Activated T-helper 17 cell treated with anti-CD3 and anti-CD28 coated beads, Interleukin-2, amount 50 U/mL, for 72 hours (primary cell): Measurements from ENCODE around the gene TNFSF9. TPM values are rescaled to one million over a fixed set of nuclear protein-coding genes. Genes with fewer than 3 reads are reported as not detected.
A peak's percentile ranks its signal among the peaks of the same experiment; 100 is the strongest.
"Not testable (repeated sequence)": the region's sequence is repeated elsewhere in the genome, so short reads cannot be mapped to it uniquely, and the experiment has no call there.

Source experiments
- ATAC-seq: fragments of 150-1000 bp; cut with Tn5 transposase; replicated peaks from 2 replicates; pipeline ENCODE4 v1.10.0; 2021; ENCODE audit warnings: mild to moderate bottlenecking, moderate library complexity
- H3K27ac Mint-ChIP-seq: one replicate; pipeline ENCODE4 v1.8.0; 2022; ENCODE audit warnings: mixed read lengths
- H3K27me3 Mint-ChIP-seq: one replicate; pipeline ENCODE4 v1.8.0; 2022; ENCODE audit warnings: mixed read lengths
- H3K36me3 Mint-ChIP-seq: one replicate; pipeline ENCODE4 v1.8.0; 2022; ENCODE audit warnings: low read depth, mild to moderate bottlenecking, mixed read lengths
- H3K4me1 Mint-ChIP-seq: one replicate; pipeline ENCODE4 v1.8.0; 2022; ENCODE audit warnings: mixed read lengths
- H3K4me3 Mint-ChIP-seq: one replicate; pipeline ENCODE4 v1.8.0; 2022; ENCODE audit warnings: mild to moderate bottlenecking, mixed read lengths
- H3K9me3 Mint-ChIP-seq: one replicate; pipeline ENCODE4 v1.8.0; 2022; ENCODE audit warnings: mixed read lengths
- total RNA-seq, 2 donors: library from RNA; stranded (reverse); gene quantifications; one replicate each; pipeline ENCODE4 v1.2.3, GENCODE V29; 2022

TNFSF9 gene
- total RNA-seq, 2 donors from 2014 or later, result 2.9 to 6.0 TPM

DNA sequence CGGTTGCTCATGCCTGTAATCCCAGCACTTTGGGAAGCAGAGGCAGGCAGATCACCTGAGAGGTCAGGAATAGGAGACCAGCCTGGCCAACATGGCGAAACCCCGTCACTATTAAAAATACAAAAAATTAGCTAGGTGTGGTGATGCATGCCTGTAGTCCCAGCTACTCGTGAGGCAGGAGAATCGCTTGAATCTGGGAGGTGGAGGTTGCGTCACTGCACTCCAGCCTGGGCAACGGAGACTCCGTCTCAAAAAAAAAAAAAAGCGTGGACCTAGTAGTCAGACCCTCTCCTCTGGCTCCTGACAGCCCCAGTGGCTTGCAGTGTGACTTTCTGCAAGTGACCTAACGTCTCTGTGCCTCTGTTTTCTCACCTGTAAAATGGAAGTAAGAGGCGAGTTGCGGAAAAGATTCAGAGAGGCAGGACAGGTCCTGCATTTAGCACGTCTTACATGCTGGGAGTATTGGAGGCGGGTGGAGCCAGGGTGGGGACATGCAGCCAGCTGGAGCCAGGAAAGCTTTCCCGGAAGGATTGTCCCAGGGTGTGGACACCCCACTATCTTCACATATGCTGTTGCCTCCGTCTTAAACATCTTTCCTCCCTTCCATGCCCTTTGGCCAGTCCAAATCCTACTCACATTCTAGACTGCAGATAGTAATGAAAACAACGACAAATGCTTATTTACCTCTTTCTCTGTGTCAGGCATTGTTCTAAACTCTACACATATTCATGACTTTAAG, 31.6 kb upstream of the TNFSF9 start:
- Mint-ChIP-seq H3K27me3 (peaks cover 15% of the 10 kb centered on the region), H3K27ac (no peak overlapping the region), H3K4me1 (peaks cover 4% of the 10 kb centered on the region), H3K9me3 (no peaks in the 10 kb centered on the region), H3K4me3 (no peak overlapping the region), H3K36me3 (no peaks in the 10 kb centered on the region)
- ATAC-seq, result no peak

DNA sequence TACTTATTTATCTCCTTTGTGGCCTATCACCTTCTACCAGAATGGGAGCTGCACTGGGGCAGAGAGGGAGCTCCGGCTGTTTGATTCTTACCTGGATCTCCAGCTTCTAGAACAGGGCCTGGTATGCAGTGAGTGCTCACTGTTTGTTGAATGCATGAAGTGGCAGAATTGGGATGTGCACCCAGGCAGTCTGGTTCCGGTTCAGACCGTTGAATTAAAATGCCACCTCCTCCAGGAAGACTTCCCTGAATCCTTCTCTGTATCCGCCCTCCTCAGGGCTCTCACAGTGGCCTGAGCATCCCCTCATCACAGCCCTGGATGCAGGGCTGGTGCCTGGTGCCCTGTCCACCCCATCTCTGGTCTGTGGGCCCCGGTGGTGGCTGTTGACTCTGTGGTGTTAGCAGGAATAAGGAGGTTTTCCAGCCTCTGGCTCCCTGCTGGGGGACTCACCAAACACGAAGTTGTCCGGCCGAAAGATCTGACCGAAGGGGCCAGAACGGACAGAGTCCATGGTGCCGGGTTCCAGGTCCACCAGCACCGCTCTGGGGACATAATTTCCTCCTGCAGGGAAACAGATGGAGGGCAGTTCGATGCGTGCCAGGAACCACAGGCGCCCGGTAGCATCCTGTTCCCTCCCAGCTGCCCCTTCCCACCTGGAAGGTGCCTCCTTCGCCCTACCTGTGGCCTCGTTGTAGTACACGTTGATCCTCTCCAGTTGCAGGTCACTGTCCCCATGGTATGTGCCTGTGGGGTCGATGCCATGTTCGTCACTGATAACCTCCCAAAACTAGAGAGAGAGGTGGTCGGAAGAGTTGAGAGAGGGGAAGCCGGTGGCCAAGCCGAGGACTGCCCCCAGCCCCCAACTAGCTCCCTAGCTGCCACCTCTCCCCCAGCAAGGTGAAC, 29.7 kb upstream of the TNFSF9 start:
- no peaks in the 10 kb centered on the region for H3K36me3 Mint-ChIP-seq
- peaks cover 15% of the 10 kb centered on the region for H3K27me3 Mint-ChIP-seq
- peak overlapping the region; percentile 77 for H3K4me3 Mint-ChIP-seq
- no peak for ATAC-seq
- peaks cover 8% of the 10 kb centered on the region for H3K4me1 Mint-ChIP-seq
- no peak overlapping the region for H3K27ac Mint-ChIP-seq
- no peaks in the 10 kb centered on the region for H3K9me3 Mint-ChIP-seq

DNA sequence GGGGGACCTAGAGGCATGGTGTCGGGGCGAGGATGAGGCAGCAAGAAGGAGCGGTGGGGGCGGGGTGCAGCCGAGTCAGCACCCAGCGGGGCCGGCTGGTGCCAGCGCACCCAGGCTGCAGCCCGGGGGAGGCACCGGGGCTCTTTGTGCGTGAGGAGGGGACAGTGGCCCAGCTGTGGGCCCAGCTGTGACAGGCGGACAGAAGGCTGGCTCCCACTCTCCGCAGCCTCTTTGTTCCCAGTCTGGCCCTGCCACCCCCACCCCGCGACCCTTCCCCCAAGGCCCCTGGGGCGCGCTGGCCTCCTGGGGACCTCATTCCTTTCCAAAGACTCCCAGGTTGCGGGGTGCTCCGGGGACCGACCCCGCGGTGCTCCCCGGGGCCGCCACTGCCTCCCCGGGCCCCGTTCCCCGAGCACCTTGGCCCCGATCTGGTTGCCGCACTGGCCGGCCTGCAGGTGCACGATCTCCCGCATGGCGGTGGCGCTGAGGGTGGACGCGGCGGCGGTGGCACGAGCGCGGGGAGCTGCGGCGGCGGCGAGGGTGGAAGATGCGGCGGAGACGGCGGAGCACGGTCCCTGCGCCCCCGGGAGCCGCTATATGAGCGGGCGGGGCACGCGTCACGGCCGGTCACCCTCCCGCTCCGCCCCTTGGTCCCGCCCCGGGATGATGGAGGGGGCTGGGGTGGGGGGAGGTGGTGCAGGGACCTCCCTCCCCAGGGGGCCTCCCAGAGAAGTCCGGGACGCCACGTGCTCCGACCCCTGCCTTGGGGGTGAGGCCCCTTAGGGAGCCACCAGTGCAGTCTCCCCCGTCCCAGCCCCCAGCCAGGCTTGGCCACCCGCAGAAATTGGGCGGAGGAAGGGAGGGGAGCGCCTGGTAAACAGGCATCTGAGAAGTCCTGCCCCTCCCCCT, 28.8 kb upstream of the TNFSF9 start, which contains the start of gene TUBB4A:
Gene TUBB4A (minus strand): TSS at position 570 of the 909 bp plus-strand sequence. CDS start 97 bp downstream, at position 473.
- no peaks in the 10 kb centered on the region for H3K36me3 Mint-ChIP-seq
- peak; percentile 65 for ATAC-seq
- no peaks in the 10 kb centered on the region for H3K9me3 Mint-ChIP-seq
- peaks cover 15% of the 10 kb centered on the region for H3K27me3 Mint-ChIP-seq
- peaks cover 8% of the 10 kb centered on the region for H3K4me1 Mint-ChIP-seq
- no peak within 1 kb of the TSS for H3K27ac Mint-ChIP-seq
- peak within 1 kb of the TSS; percentile 77 for H3K4me3 Mint-ChIP-seq

DNA sequence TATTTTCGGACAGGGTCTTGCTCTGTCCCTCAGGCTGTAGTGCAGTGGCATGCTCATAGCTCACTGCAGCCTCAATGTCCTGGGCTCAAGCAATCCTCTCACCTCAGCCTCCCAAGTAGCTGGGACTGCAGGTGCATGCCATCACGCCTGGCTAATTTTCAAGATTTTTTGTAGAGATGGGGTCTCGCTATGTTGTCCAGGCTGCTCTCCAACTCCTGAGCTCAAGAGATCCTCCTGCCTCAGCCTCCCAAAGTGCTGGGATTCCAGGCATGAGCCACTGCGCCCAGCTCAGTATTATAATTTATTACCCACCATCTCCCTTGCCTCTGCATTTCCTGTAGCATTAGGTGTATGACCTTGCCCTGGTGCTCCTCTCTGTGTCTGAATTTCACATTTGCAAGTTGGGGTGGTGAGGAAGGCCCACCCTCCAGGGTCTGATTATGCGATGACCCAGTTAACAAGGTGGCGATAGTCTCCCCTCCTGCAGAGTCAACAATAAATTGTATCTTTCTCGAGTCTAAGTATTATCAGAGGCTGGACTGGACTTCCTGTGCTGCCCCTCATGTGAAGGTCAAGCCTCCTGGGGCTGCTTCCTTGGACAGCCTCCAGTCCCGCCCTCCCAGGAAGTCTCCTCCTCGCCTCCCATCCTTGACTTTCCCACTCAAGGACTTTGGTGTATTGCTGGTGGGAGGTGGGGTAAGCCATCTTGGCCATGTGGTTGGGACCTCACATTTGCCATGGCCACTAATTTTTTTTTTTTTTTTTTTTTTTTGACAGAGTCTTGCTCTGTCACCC, 27.2 kb upstream of the TNFSF9 start:
- H3K27me3 Mint-ChIP-seq, result peaks cover 15% of the 10 kb centered on the region
- peak overlapping the region; percentile 77 for H3K4me3 Mint-ChIP-seq
- no peaks in the 10 kb centered on the region for H3K9me3 Mint-ChIP-seq
- ATAC-seq, result no peak
- no peak overlapping the region for H3K27ac Mint-ChIP-seq
- peaks cover 8% of the 10 kb centered on the region for H3K4me1 Mint-ChIP-seq
- H3K36me3 Mint-ChIP-seq, result no peaks in the 10 kb centered on the region

DNA sequence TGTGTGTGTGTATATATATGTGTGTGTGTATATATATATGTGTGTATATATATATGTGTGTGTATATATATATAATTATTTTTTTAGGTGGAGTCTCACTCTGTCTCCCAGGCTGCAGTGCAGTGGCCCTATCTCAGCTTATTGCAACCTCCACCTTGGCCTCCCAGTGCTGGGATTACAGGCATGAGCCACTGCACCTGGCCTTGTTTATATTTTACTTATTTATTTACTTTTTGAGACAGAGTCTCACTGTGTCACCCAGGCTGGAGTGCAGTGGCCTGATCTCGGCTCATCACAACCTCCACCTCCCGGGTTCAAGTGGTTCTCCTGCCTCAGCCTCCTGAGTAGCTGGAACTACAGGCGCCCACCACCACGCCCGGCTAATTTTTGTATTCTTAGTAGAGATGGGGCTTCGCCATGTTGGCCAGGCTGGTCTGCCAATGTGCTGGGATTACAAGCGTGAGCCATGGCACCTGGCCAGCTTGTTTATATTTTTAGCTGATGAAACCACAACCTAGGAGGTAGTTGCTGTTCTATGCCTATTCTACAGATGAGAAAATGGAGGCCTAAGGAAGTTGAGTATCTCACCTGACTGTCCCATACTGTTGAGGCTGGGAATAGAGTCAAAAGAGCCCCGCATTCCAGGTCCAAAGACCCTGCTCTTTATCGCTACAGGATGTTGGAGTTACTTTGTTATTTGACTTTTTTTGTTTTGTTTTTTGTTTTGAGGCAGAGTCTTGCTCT, 22.6 kb upstream of the TNFSF9 start:
- not testable (repeated sequence) for H3K9me3 Mint-ChIP-seq, ATAC-seq, H3K36me3 Mint-ChIP-seq, H3K4me3 Mint-ChIP-seq, H3K27me3 Mint-ChIP-seq, H3K4me1 Mint-ChIP-seq, H3K27ac Mint-ChIP-seq

DNA sequence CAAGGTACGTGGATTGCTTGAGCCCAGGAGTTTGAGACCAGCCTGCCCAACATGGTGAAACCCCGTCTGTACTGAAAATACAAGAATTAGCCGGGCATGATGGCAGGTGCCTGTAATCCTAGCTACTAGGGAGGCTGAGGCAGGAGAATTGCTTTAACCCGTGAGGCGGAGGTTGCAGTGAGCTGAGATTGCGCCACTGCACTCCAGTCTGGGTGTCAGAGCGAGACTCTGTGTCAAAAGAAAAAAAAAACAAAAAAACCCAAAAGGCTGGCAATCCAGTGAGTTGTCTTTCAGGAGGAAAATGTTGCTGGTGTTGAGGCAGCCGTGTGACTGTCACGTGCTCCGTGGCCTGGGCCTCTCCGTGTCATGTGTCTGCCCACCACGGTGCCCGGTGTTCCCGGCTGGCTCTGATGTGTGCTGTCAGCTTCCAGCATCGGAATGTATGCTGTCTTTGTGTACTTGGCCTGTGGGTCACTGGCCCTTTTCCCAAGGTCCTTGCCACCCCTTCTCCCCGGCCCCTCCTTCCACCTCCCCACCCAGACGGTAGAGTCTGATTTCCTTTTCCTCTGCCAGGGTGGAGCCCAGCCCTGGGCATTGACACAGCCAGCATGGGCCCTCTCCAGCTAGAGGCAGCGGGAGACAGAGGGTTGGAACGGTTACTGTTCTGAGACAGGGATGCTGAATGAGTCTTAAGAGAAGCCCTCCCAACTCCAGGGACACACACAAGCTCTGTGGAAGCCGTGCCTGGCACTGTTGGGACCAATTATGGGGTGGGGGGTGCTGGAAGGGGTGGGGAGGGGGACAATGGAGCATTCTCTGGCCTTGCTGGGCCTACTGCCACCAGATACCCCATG, 21.5 kb upstream of the TNFSF9 start:
- Mint-ChIP-seq H3K4me1 (peaks cover 4% of the 10 kb centered on the region), H3K4me3 (no peak overlapping the region), H3K27me3 (no peaks in the 10 kb centered on the region), H3K9me3 (no peaks in the 10 kb centered on the region), H3K36me3 (no peaks in the 10 kb centered on the region), H3K27ac (no peak overlapping the region)
- ATAC-seq, result no peak

DNA sequence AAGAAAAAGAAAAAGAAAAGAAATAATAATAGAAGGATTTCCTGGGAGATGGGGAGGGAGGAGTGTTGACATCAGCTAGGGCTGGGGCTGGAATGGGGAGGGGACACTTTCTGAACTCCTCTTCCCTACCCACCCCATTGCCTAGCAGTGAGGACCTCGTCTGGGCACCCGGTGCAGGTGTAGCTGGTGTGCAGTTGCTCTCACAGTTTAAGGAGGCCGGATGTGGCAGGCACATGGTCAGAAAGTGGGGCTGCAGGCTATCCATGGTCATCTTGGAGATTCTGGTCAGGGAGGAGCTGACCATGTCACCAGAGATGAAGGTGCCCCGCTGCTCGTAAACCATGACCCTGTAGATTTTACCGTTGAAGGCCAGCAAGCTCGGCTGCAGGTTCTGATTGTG, 20.2 kb upstream of the TNFSF9 start:
- Mint-ChIP-seq H3K36me3 (no peaks in the 10 kb centered on the region), H3K27me3 (no peaks in the 10 kb centered on the region), H3K9me3 (no peaks in the 10 kb centered on the region), H3K4me3 (no peak overlapping the region), H3K4me1 (no peaks in the 10 kb centered on the region), H3K27ac (no peak overlapping the region)
- ATAC-seq, result no peak

DNA sequence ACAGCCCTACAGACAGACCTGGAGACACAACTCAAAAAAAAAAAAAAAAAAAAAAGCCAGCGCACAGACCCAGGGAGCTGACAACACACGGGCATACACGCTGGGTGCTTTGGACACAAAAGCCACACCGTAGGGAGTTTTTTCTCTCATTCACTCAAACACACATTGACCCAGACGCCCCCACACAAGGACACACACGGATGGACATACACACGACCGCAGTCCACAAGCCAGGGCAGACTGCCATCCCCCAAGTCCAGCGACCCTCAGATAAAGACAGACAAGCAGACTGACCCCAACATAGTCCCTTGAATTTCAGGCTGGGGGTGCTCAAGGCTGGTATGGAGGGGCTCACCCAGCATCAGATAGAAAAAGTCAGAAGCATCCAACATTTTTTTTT, 16.7 kb upstream of the TNFSF9 start:
- Mint-ChIP-seq H3K4me1 (peaks cover 26% of the 10 kb centered on the region), H3K27ac (no peak overlapping the region), H3K9me3 (no peaks in the 10 kb centered on the region), H3K4me3 (no peak overlapping the region), H3K36me3 (peaks cover 2% of the 10 kb centered on the region), H3K27me3 (no peaks in the 10 kb centered on the region)
- ATAC-seq, result no peak

DNA sequence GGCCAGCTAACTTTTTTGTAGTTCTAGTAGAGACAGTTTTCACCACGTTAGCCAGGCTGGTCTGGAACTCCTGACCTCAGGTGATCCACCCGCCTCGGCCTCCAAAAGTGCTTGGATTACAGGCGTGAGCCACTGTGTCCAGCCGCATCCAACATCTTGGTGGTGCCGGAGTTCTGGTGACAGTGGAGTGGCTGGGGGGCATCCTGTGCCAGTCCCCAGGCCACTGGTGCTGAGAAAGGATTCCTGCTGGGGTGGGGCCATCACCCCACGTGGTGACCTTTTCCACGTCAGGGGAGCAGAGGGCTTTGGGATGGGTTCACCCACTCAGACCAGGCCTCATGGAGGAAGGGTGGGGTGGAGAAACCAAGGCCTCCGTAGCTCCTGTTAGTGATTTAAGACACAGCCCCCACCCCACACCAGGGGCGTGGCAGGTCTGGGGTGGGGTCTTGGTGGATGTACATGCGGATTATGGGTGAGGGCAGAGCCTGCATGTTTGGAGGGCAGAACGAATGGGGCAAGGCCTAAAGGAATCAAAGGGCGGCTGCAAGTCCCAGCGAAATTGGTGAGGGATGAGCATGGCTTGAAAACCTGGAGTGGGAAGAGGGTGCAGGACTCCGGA, 15.8 kb upstream of the TNFSF9 start:
- no peak overlapping the region for H3K27ac Mint-ChIP-seq
- H3K36me3 Mint-ChIP-seq, result peaks cover 5% of the 10 kb centered on the region
- H3K4me1 Mint-ChIP-seq, result peaks cover 32% of the 10 kb centered on the region
- H3K9me3 Mint-ChIP-seq, result no peaks in the 10 kb centered on the region
- ATAC-seq, result no peak
- H3K27me3 Mint-ChIP-seq, result no peaks in the 10 kb centered on the region
- peak overlapping the region; percentile 82 for H3K4me3 Mint-ChIP-seq

DNA sequence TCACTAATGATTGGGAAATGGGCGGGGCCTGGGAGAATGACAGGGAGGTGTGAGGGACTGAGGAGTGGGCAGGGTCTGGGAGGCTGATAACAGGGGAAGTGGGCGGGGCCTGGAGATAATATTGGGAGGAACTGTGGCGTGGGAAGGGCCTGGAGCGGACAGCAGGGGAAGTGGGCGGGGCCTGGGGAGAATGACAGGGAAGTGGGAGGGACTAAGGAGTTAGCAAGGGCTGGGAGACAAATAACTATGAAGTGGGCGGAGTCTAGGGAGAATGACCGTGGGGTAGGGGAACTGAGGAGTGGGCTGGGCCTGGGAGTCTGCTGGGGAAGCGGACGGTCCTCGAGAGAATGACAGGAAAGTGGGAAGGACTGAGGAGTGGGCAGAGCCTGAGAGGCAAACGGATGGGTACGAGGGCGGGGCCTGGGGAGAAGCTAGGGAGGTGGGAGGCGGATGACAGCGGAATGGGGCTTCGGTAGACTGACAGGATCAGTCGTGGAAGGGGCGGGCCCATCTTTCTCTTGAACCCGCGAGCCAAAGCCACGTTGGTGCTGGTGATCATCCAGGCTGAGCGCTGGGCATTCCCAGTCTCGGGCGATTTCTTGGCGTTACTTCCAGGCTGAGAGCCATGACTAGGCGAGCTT, 14.7 kb upstream of the TNFSF9 start:
- Mint-ChIP-seq H3K27ac (peak overlapping the region; percentile 68), H3K4me3 (peak overlapping the region; percentile 82), H3K36me3 (peaks cover 5% of the 10 kb centered on the region), H3K4me1 (peaks cover 33% of the 10 kb centered on the region), H3K27me3 (no peaks in the 10 kb centered on the region), H3K9me3 (no peaks in the 10 kb centered on the region)
- peak; percentile 69 for ATAC-seq

DNA sequence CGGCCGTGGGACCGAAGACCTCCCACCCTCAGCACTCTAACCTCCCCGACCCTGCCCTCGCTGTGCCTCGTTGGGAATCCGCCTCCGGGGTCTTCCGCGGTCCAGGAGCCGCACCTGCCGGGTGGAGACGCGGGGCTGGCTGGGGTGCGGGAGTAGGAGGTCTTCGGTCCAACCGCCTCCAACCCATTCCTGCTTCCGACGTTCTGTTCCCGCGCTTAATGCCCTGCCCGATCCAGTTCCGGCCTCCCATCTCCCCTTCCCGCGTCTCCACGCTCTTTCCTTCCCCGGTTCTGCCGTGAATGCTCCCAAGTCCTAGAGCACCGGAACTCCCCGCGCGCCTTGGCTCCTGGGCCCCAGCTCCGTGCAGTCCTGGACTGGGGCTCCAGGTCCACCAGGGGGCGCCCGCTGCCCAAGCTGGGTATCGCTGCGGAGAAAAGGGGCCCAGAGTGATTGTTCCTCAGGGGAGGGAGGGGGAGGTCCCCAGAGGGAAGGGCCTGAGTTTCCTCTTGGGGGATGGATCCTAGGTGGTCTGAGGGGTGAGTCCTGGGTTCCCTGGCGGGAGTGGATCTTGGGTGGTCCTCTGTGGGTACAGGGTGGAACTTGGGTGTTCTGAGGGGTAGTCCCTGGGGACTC, 14.1 kb upstream of the TNFSF9 start:
- Mint-ChIP-seq H3K27ac (peak overlapping the region; percentile 68), H3K36me3 (peaks cover 5% of the 10 kb centered on the region), H3K4me3 (peak overlapping the region; percentile 82), H3K4me1 (peaks cover 34% of the 10 kb centered on the region), H3K9me3 (no peaks in the 10 kb centered on the region), H3K27me3 (no peaks in the 10 kb centered on the region)
- ATAC-seq, result peak; percentile 79
